HepG2 (cell line): ENCODE results near the gene POLR1C.

Source experiments
- PHF20 ChIP-seq: sonication (generic); formaldehyde crosslinking; IDR thresholded peaks from 2 replicates; pipeline ENCODE4 v1.5.0; 2020; ENCODE audit warnings: mild to moderate bottlenecking, missing genetic modification reagents
- RFX5 ChIP-seq: IDR thresholded peaks from 2 replicates; pipeline ENCODE4 v1.6.1; 2011; ENCODE audit warnings: low read depth, low read length, improper control_type of control experiment
- SP5 ChIP-seq: IDR thresholded peaks from 2 replicates; pipeline ENCODE4 v1.6.1; 2016; ENCODE audit warnings: low read depth, borderline replicate concordance
- TCF7 ChIP-seq: sonication (generic); IDR thresholded peaks from 2 replicates; pipeline ENCODE4 v1.6.1; 2016; ENCODE audit warnings: antibody characterized with exemption, low read depth
- ZNF691 ChIP-seq: sonication (generic); formaldehyde crosslinking; IDR thresholded peaks from 2 replicates; pipeline ENCODE4 v1.4.0; 2020; ENCODE audit warnings: missing genetic modification reagents, low read depth, mild to moderate bottlenecking, borderline replicate concordance
- TF ChIP-seq, protein P1 (sequence below), 2 experiments: IDR thresholded peaks; 2 replicates each; pipeline ENCODE4 v1.6.1; 2011 to 2012; ENCODE audit warnings: low read length in 2 of 2, borderline replicate concordance in 1 of 2, low read depth in 1 of 2, mild to moderate bottlenecking in 1 of 2, moderate library complexity in 1 of 2
- TF ChIP-seq, protein P2 (sequence below): conservative IDR thresholded peaks from 2 replicates; pipeline ENCODE4 v1.6.1; 2018; ENCODE audit warnings: missing genetic modification reagents

GRCh38 chr6:43491750-43492661 is 24.9 kb upstream of the POLR1C start:
- no peak for TF ChIP-seq PHF20 (CRISPR knock-in tag)
- TF ChIP-seq RFX5: no peak
- no peak for TF ChIP-seq TCF7
- no peak for TF ChIP-seq SP5
- TF ChIP-seq ZNF691 (CRISPR knock-in tag): no peak
- TF ChIP-seq, protein P1, sequence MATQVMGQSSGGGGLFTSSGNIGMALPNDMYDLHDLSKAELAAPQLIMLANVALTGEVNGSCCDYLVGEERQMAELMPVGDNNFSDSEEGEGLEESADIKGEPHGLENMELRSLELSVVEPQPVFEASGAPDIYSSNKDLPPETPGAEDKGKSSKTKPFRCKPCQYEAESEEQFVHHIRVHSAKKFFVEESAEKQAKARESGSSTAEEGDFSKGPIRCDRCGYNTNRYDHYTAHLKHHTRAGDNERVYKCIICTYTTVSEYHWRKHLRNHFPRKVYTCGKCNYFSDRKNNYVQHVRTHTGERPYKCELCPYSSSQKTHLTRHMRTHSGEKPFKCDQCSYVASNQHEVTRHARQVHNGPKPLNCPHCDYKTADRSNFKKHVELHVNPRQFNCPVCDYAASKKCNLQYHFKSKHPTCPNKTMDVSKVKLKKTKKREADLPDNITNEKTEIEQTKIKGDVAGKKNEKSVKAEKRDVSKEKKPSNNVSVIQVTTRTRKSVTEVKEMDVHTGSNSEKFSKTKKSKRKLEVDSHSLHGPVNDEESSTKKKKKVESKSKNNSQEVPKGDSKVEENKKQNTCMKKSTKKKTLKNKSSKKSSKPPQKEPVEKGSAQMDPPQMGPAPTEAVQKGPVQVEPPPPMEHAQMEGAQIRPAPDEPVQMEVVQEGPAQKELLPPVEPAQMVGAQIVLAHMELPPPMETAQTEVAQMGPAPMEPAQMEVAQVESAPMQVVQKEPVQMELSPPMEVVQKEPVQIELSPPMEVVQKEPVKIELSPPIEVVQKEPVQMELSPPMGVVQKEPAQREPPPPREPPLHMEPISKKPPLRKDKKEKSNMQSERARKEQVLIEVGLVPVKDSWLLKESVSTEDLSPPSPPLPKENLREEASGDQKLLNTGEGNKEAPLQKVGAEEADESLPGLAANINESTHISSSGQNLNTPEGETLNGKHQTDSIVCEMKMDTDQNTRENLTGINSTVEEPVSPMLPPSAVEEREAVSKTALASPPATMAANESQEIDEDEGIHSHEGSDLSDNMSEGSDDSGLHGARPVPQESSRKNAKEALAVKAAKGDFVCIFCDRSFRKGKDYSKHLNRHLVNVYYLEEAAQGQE (IDR thresholded peaks at IDR 0.05; ENCODE audit: borderline replicate concordance in 1 of 2, low read depth in 1 of 2, low read length in 2 of 2): no peak
- TF ChIP-seq, protein P2, sequence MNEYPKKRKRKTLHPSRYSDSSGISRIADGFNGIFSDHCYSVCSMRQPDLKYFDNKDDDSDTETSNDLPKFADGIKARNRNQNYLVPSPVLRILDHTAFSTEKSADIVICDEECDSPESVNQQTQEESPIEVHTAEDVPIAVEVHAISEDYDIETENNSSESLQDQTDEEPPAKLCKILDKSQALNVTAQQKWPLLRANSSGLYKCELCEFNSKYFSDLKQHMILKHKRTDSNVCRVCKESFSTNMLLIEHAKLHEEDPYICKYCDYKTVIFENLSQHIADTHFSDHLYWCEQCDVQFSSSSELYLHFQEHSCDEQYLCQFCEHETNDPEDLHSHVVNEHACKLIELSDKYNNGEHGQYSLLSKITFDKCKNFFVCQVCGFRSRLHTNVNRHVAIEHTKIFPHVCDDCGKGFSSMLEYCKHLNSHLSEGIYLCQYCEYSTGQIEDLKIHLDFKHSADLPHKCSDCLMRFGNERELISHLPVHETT (CRISPR knock-in tag): no peak
